Stimulated activated CD8-positive, alpha-beta memory T cell treated with anti-CD3 and anti-CD28 coated beads, Interleukin-4, amount 100 ng/mL, for 48 hours (primary cell): ENCODE measurements around the gene BAG1.

ENCODE experiments used
- DNase-seq: peaks from one replicate; pipeline ENCODE4 v3.0.0-alpha.2; 2020

BAG1 gene

DNA sequence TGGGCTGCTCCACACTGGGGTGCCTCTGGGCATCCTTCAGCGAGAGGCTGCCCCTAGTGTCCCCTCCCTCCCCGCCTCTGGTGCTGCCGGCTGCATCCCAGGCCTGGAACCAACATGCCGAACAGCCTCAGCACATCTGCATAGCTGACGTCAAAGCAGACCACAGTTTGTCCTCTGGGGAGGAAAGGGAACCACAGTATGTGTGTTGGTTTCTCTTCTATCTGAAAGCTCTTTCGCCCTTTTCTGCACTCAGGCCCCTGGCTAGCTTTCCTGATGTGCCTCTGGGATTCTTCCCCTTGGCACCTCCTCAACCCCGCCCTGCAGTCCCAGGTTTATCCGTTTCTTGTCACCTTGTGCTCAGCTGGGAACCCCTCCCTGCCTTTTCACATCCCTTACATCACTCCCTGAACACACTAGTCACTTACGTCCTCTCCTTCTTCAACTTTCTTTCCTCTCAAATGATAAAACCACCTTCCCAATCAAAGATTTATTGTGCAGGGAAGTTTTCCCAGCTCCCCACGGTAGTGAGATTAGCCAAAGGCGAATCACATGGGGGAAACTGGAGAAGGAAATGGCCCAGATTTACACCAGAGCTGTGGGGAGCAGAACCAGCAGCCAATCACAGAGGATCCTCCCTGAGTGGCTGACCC lies 61.8 kb downstream of the BAG1 start:
- peak; percentile 44 for DNase-seq
